ENCODE results near the gene GSE1.

GSE1 gene

GRCh38 chr16:85659805-85660511, 46.8 kb downstream of the GSE1 start:
- DNase-seq (ENCODE audit: low spot score) = peak; percentile 72

DNA sequence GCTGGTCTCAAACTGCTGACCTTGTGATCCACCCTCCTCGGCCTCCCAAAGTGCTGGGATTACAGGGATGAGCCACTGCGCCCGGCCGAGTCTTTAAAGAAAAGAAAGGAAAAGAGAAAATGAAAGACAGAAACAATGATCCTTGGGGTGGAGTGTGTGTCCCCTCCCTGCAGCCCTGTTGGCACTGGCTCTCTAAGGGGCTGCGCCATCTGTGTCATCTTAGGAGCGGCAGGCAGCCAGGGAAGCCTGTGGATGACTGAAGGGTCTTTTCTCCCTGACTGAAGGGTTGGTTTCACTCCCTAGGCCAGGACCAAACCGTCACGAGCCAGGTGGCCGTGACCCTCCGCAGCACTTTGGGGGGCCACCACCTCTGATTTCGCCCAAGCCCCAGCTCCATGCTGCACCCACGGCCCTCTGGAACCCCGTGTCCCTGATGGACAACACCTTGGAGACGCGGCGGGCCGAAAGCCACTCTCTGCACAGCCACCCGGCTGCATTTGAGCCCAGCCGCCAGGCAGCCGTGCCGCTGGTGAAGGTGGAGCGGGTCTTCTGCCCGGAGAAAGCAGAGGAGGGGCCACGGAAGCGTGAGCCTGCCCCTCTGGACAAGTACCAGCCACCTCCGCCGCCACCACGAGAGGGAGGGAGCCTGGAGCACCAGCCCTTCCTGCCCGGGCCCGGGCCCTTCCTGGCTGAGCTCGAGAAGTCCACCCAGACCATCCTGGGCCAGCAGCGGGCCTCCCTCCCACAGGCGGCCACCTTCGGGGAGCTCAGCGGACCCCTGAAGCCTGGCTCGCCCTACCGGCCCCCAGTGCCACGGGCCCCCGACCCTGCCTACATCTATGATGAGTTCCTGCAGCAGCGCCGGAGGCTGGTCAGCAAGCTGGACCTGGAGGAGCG, 48.0 kb downstream of the GSE1 start:
- no peak for DNase-seq (ENCODE audit: low spot score)

GRCh38 chr16:85661740-85662481, 48.8 kb downstream of the GSE1 start:
- no peak for DNase-seq (ENCODE audit: low spot score)

- no peak for DNase-seq (ENCODE audit: low spot score)
Measured at GRCh38 chr16:85662482-85662812, 49.3 kb downstream of the GSE1 start.

GRCh38 chr16:85662976-85663830, 50.1 kb downstream of the GSE1 start:
- DNase-seq (ENCODE audit: low spot score) = no peak

DNA sequence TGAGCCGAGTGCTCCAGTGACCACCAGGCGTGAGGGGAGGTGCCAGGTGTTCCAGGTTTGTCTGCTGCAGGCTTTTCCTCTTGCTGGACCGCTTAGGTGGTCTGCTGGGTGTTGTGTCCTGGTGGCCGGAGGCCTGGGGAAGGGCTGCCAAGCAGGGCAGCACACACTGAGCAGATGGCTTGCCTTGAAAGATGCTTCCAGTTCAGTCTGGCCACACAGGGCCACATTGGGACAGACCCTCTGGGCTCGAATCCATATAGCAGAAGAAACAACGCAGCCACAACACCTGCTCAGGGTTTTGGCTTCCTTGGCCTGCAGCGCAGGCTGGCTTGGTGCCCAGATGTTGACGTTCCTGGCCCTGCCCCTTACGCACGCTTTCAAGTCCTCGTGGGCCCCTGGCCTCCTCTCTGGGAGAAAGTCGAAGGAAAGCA, 50.8 kb downstream of the GSE1 start:
- no peak for DNase-seq (ENCODE audit: low spot score)

- peak; percentile 38 for DNase-seq (ENCODE audit: low spot score)
Measured at GRCh38 chr16:85664580-85665372, 51.7 kb downstream of the GSE1 start.

DNA sequence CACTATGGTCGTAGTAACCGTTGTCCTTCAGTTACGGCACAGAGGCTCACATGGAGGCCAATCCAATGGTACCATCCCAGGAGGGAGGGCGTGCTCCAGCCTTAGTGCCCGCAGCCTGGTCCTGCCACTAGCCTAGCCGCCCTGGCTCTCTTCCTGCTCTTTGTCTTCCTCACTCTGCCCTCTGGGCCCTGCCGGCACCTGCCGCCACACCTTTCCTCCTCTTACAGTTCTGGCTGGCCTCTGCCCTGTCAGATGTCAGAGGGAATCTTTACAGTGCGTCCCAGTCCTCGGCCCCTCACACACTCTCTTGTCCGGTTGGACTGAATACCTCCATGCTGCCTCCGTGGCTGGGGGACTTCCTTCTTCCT, 52.2 kb downstream of the GSE1 start:
- no peak for DNase-seq (ENCODE audit: low spot score)

- no peak for DNase-seq (ENCODE audit: low spot score)
Measured at GRCh38 chr16:85665929-85666328, 52.8 kb downstream of the GSE1 start.

DNA sequence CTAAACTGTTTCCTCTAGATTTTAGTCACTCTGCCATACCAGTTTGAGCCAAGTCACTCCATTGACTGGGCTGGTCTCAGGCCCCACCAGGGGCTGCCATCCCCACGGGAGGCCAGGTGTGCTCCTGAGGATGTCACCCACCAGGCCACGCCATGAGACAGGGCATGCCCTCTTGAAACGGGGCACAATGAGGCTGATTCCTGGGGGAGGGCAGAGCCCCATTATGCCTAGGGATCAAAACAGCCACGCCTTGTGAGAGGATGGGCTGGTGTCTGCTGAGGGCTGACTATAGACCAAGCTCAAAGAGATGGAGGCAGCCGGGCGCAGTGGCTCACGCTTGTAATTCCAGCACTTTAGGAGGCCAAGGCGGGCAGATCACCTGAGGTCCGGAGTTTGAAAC, 54.1 kb downstream of the GSE1 start:
- DNase-seq (ENCODE audit: low spot score) = no peak

DNA sequence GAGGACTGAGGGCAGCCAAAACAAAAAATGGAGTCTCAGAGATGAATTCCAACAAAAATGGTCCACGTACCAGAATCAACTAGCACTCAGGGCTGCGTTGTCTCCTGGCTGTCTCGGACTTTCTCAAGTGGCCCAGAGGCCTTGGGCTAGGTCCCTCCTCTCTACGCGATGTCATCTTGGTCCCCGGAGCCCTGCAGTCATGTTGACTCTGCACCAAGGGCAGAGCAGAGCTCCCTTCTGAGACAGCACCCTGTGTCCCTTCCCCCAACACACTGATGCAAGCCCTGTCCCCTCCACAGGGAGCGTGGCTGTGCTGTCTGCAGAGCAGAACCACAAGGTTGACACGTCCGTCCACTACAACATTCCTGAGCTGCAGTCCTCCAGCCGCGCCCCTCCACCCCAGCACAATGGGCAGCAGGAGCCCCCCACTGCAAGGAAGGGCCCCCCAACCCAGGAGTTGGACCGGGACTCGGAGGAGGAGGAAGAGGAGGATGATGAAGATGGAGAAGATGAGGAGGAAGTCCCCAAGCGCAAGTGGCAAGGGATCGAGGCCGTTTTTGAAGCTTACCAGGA, 54.8 kb downstream of the GSE1 start:
- DNase-seq (ENCODE audit: low spot score) = no peak

GRCh38 chr16:85668676-85669424, 55.7 kb downstream of the GSE1 start:
- DNase-seq (ENCODE audit: low spot score) = no peak

- DNase-seq (ENCODE audit: low spot score) = no peak
Measured at GRCh38 chr16:85670840-85671239, 57.7 kb downstream of the GSE1 start.

DNA sequence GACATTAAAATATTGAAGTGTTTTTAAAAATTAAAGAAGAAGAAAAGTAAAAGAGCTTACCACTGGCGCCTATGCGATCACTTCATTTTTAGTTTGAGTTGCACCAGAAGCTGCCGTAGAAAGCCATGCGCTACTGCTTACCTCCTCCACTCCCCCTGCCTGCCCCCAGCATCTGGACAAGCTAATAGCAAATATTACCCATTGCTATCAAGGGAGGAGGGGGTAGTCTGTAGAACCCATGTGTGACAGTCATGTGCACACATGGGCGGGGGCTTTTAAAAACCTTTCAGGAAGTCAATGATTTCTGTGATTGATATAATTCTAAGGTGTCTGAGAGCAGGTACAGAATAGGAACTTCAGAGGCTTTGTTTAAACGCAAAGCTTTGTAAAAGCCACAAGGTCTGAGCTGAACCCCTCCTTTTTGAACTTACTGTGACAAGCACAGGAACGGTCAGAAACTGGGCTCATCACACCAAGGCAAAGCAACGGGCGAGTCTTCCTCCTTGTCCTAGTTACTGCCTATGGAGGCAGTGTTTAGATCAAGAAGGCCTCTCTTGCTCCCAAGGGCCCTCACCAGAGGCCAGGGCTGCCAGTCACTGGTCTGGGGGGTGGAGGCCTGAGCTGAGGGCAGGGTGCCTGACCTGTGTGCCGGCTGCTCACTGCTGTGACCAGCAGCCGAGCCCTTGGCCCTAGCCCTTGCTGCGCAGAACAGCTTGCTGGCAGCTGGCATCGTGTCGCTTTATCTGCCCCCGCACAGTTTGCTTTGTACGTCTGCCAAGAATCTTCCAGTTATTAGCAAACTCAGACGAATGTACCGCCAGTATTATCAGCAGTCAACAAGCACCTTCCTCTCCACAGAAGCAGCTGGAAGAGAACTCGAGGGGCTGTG, 60.7 kb downstream of the GSE1 start:
- DNase-seq (ENCODE audit: low spot score) = no peak

GRCh38 chr16:85674418-85674755, 61.3 kb downstream of the GSE1 start:
- no peak for DNase-seq (ENCODE audit: low spot score)

GRCh38 chr16:85674828-85675227, 61.7 kb downstream of the GSE1 start:
- DNase-seq (ENCODE audit: low spot score) = no peak

DNA sequence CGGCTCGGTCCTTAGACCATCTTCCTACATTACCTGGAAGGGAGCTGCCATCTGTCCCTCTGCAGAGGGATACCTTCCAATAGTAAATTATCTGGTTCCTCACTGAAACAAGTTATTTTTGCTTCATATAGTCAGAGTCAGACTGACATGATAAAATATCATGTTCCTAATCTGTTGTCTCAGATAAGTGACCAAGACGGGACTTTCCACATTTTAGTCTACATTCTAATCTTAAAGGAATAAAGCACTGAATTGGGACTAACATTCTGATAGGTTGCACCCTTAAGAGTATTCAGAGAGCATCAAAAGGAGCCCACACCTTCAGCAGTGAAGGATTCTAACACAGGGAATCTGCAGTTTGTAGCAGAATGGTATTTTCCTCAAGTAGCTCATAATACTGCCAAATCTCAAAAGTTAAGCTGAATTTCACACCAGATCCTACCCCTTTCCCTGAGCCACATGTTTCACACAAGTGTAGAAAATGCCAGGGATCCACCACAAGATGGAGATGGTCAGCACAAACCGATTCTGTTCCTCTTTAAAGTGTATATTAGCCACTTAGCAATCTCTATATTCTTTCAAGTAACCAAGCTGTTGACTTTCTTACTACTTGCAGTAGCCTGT, 62.2 kb downstream of the GSE1 start:
- DNase-seq (ENCODE audit: low spot score) = no peak

DNA sequence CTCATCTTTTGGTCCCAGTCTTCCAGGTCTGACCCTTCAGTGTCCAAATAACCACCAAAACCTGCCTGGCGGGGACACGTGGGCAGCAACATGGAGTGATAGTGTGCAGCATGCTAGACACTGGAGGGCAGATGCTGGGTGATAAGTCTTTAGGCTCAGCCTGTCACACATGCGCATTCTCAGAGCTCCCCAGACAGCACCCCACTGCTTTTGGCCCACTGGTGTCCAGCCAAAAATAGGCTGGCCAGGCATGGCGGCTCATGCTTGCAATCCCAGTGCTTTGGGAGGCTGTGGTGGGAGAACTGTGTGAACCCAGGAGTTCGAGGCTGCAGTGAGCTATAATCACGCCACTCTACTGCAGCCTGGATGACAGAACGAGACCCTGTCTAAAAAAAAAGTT, 63.3 kb downstream of the GSE1 start:
- no peak for DNase-seq (ENCODE audit: low spot score)
